ENCODE measurements around the gene COL27A1. TPM values are rescaled to one million over a fixed set of nuclear protein-coding genes. Genes with fewer than 3 reads are reported as not detected.
"Not testable (repeated sequence)": the region's sequence is repeated elsewhere in the genome, so short reads cannot be mapped to it uniquely, and the experiment has no call there.

COL27A1 gene
- total and polyA plus RNA-seq, 12 donors, result 3.0 to 99.8 (median 11.9) TPM

DNA sequence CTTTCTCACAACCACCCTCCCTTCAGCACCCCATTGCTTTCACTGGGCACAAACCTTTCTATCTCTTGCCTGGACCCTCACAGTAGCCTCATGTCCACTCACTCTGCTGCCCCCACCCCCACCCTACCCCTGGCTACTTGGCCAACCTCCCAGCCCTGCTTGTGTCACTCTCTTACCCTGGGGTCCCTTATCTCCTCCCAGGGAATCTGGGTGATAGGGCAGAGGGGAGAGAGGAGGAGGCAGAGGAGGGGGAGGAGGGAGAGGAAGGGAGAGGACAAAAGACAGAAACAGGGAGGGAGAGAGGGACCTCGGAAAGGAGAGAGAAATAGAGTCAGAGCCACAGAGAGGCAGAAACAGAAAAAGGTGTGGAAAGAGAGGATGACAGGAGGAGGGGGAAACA, 31.2 kb upstream of the COL27A1 start:
- no peak for TF ChIP-seq POLR2A (IDR thresholded peaks at IDR 0.05)
- TF ChIP-seq, protein P1, sequence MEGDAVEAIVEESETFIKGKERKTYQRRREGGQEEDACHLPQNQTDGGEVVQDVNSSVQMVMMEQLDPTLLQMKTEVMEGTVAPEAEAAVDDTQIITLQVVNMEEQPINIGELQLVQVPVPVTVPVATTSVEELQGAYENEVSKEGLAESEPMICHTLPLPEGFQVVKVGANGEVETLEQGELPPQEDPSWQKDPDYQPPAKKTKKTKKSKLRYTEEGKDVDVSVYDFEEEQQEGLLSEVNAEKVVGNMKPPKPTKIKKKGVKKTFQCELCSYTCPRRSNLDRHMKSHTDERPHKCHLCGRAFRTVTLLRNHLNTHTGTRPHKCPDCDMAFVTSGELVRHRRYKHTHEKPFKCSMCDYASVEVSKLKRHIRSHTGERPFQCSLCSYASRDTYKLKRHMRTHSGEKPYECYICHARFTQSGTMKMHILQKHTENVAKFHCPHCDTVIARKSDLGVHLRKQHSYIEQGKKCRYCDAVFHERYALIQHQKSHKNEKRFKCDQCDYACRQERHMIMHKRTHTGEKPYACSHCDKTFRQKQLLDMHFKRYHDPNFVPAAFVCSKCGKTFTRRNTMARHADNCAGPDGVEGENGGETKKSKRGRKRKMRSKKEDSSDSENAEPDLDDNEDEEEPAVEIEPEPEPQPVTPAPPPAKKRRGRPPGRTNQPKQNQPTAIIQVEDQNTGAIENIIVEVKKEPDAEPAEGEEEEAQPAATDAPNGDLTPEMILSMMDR (IDR thresholded peaks at IDR 0.05), result no peak
- DNase-seq, result no peak
- no peak overlapping the region for H3K27ac ChIP-seq
- H3K27me3 ChIP-seq, result no peaks in the 10 kb centered on the region
- no peaks in the 10 kb centered on the region for H3K9me3 ChIP-seq (replicated peaks in 1 of 3)
- no peaks in the 10 kb centered on the region for H3K4me1 ChIP-seq (replicated peaks in 1 of 2)
- intact Hi-C loops (cut with DNase I), result no loop called here
- 38 to 80% (median 62%) methylated on average over 1 of the region's 1 CpG for WGBS, 4 donors
- H3K4me3 ChIP-seq, result no peak overlapping the region
- H3K36me3 ChIP-seq (replicated peaks in 1 of 2), result no peaks in the 10 kb centered on the region

DNA sequence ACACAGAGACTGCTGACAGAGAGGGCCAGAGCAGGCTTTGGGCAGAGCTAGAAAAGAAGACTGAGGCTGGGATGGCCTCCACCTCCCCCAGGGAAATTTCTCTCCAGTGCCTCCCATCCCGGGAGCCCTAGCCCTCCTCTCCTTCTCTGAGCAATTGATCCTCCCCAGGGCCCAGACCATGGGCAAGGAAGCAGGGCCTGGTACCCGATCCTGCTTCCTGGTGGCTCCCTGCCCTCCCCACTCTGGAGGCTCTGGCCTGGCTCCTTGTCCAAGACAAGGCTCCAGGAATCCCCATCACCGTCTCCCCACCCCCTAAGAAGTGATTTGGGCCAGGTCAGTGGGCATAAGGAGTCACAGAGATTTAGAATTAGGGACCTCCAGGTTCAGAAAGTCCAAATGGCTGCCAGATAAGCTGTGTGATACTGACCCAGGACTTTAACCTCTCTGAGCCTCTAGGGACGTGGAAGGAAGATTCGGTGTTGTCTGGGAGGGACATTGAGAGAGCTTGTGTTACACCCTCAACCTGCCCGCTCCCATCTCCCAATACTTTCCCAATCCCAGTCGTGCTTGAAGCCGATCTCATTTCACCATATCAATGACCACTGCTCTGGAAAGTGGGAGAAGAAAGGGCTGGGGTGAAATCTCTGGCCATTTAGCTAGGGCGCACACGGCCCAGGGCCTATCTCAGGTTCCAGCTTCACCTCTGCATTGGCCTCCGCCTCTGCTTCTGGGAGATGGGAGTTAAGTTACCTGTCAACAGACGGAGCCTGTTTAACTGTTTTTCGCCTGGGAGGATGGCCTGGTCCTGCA, 30.5 kb upstream of the COL27A1 start:
- Histone ChIP-seq H3K4me3 (no peak overlapping the region), H3K9me3 (replicated peaks in 1 of 3) (no peaks in the 10 kb centered on the region), H3K36me3 (replicated peaks in 1 of 2) (no peaks in the 10 kb centered on the region), H3K4me1 (replicated peaks in 1 of 2) (no peaks in the 10 kb centered on the region), H3K27me3 (no peaks in the 10 kb centered on the region), H3K27ac (no peak overlapping the region)
- DNase-seq, result no peak
- TF ChIP-seq, protein P1 (IDR thresholded peaks at IDR 0.05), result no peak
- no peak for TF ChIP-seq POLR2A (IDR thresholded peaks at IDR 0.05)
- intact Hi-C loops (cut with DNase I), result no loop called here
- 82 to 91% (median 89%) methylated on average over 11 to 13 of the region's 13 CpGs for WGBS, 4 donors

DNA sequence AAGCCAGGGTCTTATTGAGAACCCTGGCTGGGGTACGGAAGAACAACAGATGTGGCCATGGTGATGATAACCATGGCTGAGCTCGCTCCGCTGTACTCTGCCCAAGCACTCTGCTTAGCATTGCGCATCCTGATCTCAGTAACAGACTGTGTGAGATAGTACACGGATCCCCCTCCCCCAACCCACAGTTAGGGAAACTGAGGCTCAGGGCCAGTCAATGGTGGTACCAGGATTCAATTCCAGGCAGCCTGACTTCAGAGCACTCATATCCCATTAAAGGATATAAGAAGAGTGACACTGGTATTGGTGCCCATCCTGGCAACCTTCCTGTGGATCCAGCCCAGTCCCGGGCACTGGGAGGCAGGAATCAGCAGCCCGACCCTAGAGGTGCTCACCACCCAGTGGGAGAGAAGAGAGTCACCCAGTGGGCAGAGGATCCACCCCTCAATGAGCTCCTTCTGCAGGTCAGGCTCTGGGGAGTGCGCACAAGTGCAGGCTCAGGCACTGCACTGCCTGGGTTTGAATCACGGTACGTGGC, 29.8 kb upstream of the COL27A1 start:
- Histone ChIP-seq H3K9me3 (replicated peaks in 1 of 3) (no peaks in the 10 kb centered on the region), H3K27ac (no peak overlapping the region), H3K4me1 (replicated peaks in 1 of 2) (no peaks in the 10 kb centered on the region), H3K36me3 (replicated peaks in 1 of 2) (no peaks in the 10 kb centered on the region), H3K4me3 (no peak overlapping the region), H3K27me3 (no peaks in the 10 kb centered on the region)
- intact Hi-C loops (cut with DNase I), result no loop called here
- TF ChIP-seq POLR2A (IDR thresholded peaks at IDR 0.05), result no peak
- TF ChIP-seq, protein P1 (IDR thresholded peaks at IDR 0.05), result no peak
- no peak for DNase-seq
- 83 to 96% (median 89%) methylated on average over 6 to 10 of the region's 10 CpGs for WGBS, 4 donors

DNA sequence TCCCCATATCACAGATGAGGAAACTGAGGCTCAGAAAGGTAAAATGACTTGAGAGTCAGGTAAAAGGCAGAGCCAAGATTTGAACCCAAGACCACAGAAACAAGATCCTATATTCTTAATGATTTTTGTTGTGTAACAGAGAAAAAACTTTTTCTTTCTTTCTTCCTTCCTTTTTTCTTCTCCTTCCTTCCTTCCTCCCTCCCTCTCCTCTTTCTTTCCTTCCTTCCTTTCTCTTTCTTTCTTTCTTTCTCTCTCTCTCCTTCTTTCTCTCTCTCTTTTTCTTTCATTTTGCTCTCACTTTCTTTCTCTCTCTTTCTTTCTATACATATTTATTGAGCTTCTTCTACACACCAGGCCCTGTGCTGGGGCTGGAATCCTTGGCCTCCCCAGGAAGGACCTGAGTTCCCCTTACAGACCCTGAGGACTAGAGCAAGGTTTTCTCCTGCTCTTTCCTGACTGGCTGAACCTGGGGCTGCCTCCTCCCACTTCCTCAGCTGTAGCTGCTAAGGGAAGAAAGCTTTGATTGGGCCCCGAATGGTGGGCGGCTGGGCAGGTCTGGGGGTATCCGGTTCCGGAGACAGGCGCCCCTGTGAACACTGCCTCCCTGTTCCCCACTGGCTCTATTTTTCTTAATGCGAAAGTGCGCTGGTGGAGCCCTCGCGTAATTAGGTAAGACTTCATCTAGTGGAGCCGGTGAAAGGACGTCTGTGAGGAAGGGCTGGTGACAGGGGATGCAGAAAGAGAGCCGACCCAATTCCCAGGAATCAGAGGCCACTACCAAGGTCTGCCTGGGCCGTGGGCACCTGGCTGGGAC, 28.9 kb upstream of the COL27A1 start:
- 70 to 79% (median 74%) methylated on average over 11 to 13 of the region's 13 CpGs for WGBS, 4 donors
- Histone ChIP-seq H3K4me1 (replicated peaks in 1 of 2) (no peaks in the 10 kb centered on the region), H3K27me3 (no peaks in the 10 kb centered on the region), H3K36me3 (replicated peaks in 1 of 2) (no peaks in the 10 kb centered on the region), H3K4me3 (no peak overlapping the region), H3K9me3 (replicated peaks in 1 of 3) (no peaks in the 10 kb centered on the region), H3K27ac (no peak overlapping the region)
- TF ChIP-seq, protein P1 (IDR thresholded peaks at IDR 0.05), result no peak
- TF ChIP-seq POLR2A (IDR thresholded peaks at IDR 0.05), result no peak
- no peak for DNase-seq
- intact Hi-C loops (cut with DNase I), result no loop called here

DNA sequence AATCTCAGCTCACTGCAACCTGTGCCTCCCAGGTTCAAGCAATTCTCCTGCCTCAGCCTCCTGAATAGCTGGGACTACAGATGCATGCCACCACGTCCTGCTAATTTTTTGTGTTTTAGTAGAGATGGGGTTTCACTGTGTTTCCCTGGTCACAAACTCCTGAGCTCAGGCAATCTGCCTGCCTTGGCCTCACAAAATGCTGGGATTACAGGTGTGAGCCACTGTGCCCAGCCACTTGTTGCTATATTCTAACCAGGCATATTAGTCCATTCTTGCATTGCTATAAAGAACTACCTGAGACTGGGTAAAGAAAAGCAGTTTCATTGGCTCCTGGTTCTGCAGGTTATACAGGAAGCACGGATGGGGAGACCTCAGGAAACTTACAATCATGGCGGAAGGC, 26.6 kb upstream of the COL27A1 start:
- WGBS, 4 donors, result 89 to 92% (median 91%) methylated on average over 3 of the region's 3 CpGs
- H3K4me1 ChIP-seq (replicated peaks in 1 of 2); H3K4me3 ChIP-seq; intact Hi-C loops (cut with DNase I); H3K9me3 ChIP-seq (replicated peaks in 1 of 3); H3K36me3 ChIP-seq (replicated peaks in 1 of 2); DNase-seq; H3K27me3 ChIP-seq; H3K27ac ChIP-seq: not testable (repeated sequence)

All from adrenal gland (tissue), 12 donors.